Heart right ventricle (tissue), 16 donors: Measurements from ENCODE around the gene MAPK8IP3. TPM values are rescaled to one million over a fixed set of nuclear protein-coding genes. Genes with fewer than 3 reads are reported as not detected.
A peak's percentile ranks its signal among the peaks of the same experiment; 100 is the strongest.
"Not testable (repeated sequence)": the region's sequence is repeated elsewhere in the genome, so short reads cannot be mapped to it uniquely, and the experiment has no call there.

Experiments used
- ATAC-seq, 8 donors: fragments of 200-7000 bp; cut with Tn5 transposase; one replicate each; pipeline ENCODE4 v1.9.1; 2020; ENCODE audit warnings: mild to moderate bottlenecking in 8 of 8, moderate library complexity in 8 of 8, moderate number of reproducible peaks in 1 of 8
- DNase-seq, 2 donors: peaks; one replicate each; pipeline ENCODE4 v3.0.0-alpha.2; 2020
- H3K27ac ChIP-seq, 10 donors: fragments of 200-600 bp; sonication (generic) in 2 of 10; one replicate each; pipeline versions ENCODE4 v1.5.0 to v1.8.0; 2020 to 2022; ENCODE audit warnings: mild to moderate bottlenecking in 3 of 10
- H3K27me3 ChIP-seq, 7 donors: fragments of 200-600 bp; one replicate each; pipeline ENCODE4 v1.8.0; 2021 to 2022; ENCODE audit warnings: mild to moderate bottlenecking in 2 of 7
- H3K36me3 ChIP-seq, 9 donors: fragments of 200-600 bp; sonication (generic) in 1 of 9; one replicate each; pipeline versions ENCODE4 v1.5.0 to v1.8.0; 2020 to 2022; ENCODE audit warnings: mild to moderate bottlenecking in 2 of 9
- H3K4me1 ChIP-seq, 9 donors: fragments of 200-600 bp; sonication (generic) in 1 of 9; one replicate each; pipeline versions ENCODE4 v1.5.0 to v1.8.0; 2020 to 2022; ENCODE audit warnings: mild to moderate bottlenecking in 4 of 9
- H3K4me3 ChIP-seq, 10 donors: fragments of 200-600 bp; sonication (generic) in 2 of 10; one replicate each; pipeline versions ENCODE4 v1.5.0 to v1.8.0; 2020 to 2022; ENCODE audit warnings: mild to moderate bottlenecking in 7 of 10, moderate library complexity in 2 of 10
- H3K9me3 ChIP-seq, 11 donors: fragments of 200-600 bp in 10 of 11; sonication (generic) in 2 of 11; one replicate each; pipeline versions ENCODE4 v1.5.0 to v1.8.0; 2013 to 2022; ENCODE audit warnings: mild to moderate bottlenecking in 2 of 11, control low read depth in 1 of 11, moderate library complexity in 1 of 11
- CTCF ChIP-seq, 9 donors: fragments of 200-600 bp; sonication (generic) in 2 of 9; IDR thresholded peaks; one replicate each; pipeline versions ENCODE4 v1.5.0 to v1.8.0; 2021 to 2022; ENCODE audit warnings: antibody characterized with exemption in 9 of 9, mild to moderate bottlenecking in 5 of 9, moderate library complexity in 1 of 9
- WGBS, 2 donors: extraction: QIAGEN DNeasy Blood & Tissue Kit; methylation state at CpG; one replicate each; pipeline ENCODE4 v1.1.7; 2013; ENCODE audit warnings: inconsistent platforms in 1 of 2; 5-methylcytosine and 5-hydroxymethylcytosine counted together
- intact Hi-C, 10 donors: fragments of 100-400 bp; cut with DNase I; formaldehyde crosslinking; loops; one replicate each; pipeline versions ENCODE4 v1.11.1 to v1.14.2; 2022
- polyA plus RNA-seq, 2 donors: library from polyadenylated mRNA; stranded (reverse); fragments of 200-250 nt; gene quantifications; one replicate each; pipeline ENCODE4 v1.2.3, GENCODE V29; 2013
- total RNA-seq, 10 donors: library from RNA; stranded (reverse); fragmentation: NEBNext Ultra II Directional in 3 of 10; extraction: Animal tissue kit (Norgen Biotek cat#: 25700) in 3 of 10; gene quantifications; one replicate each; pipeline versions ENCODE4 v1.2.1 to v1.2.4, GENCODE V29; 2021 to 2023
- donor health status: Arrhythmogenic right ventricular cardiomyopathy.
- donor health status: ischemic (EF 13 %, LVEDD 7.1; RV severe dilation, severe dysfunction).
- donor health status: healthy with polysubstance abuse.
- donor health status: DM: no; HTN: yes; CAD: no.
- donor health status: DM: no; HTN: no; CAD: no.
- donor health status: ischemic (EF 25% LVEDD 6.9; RV normal size, moderate dysfunction).
- donor health status: ischemic (EF 25% LVEDD 5.7; RV mildly dilated, moderate dysfunction).
- donor health status: healthy.
- donor health status: DM: yes; HTN: yes; CAD: no.
- donor health status: Ischemic cardiomyopathy.
- donor health status: ischemic (EF 35%, LVEDD 5.7; RV mildly dilated, moderate dysfunction).
- donor health status: nonischemic (EF 11% LVEDD 7.7; RV severe dilation, severe dysfunction).
- donor health status: DM: yes; HTN: yes; CAD: no.
- donor health status: PGD.
- donor health status: ischemic (EF 29% LVEDD 5.4; RV normal size, mild dysfunction).
- donor health status: nonischemic (EF 23%, LVEDD 6.1; RV moderate dilation, normal function).

Gene MAPK8IP3
- total and polyA plus RNA-seq, 12 donors = 31.2 to 126 (median 71.7) TPM

DNA sequence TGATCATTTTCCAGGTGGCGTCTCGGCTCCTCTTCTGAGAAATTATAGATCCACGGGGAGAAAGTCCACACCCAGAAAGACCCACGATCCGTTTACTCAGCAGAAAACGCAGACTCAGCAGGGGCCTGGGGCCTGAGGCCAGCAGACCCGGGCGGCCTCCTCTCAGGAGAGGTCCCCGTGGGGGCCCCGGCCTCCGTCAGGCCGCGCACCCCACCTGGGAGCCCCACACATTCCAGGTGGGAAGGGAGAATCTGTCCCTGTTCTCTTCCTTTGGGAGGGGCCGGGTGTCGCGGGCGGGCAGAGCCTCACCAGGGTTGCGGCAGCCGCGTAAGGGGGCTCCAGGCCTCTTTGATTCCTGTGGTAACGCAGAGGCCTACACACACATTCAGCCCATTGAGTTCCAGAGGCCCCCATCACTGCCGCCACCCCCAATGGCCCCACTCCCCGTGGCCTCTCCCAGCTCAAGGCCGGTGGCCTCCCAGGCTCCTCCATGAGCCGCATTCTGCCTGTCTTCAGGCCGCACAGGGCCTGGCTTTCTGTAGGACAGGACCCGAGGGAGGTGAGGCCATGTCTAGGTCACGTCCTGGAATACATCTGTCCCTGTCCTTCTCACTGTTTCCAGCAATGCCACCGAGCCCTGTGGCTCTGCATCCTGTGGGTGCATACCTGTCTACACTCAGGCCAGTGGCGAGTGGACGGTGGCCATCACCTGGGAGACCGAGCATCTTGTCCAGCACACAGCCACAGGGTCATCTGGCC is 89.1 kb downstream of the MAPK8IP3 start:
- Histone ChIP-seq H3K9me3 (peaks cover 0 to 17% (median 0%) of the 10 kb centered on the region in 11 donors), H3K4me1 (no peaks in the 10 kb centered on the region), H3K4me3 (no peak overlapping the region), H3K27me3 (no peaks in the 10 kb centered on the region), H3K27ac (no peak overlapping the region), H3K36me3 (peaks cover 0 to 24% (median 0%) of the 10 kb centered on the region in 9 donors)
- intact Hi-C loops = loop anchor here in 1 of 10 donors (10.0 kb wide), 1 partner anchor 60 kb away; no protein-coding TSS in a partner anchor
- TF ChIP-seq CTCF (IDR thresholded peaks at IDR 0.05) = no peak
- ATAC-seq (no peak), DNase-seq (peak in 1 of 2 donors; percentile 2)
- WGBS, 2 donors = 82 to 85% methylated on average over 31 to 32 of the region's 32 CpGs

- ATAC-seq, H3K27me3 ChIP-seq, H3K4me3 ChIP-seq, H3K27ac ChIP-seq, DNase-seq, H3K4me1 ChIP-seq, H3K36me3 ChIP-seq: not testable (repeated sequence)
- H3K9me3 ChIP-seq = peaks cover 0 to 17% (median 0%) of the 10 kb centered on the region in 11 donors
- intact Hi-C loops = loop anchor here in 1 of 10 donors (10.0 kb wide), 1 partner anchor 64 kb away; no protein-coding TSS in a partner anchor
- WGBS, 2 donors = 83 to 87% methylated on average over 5 of the region's 5 CpGs
Measured at GRCh38 chr16:1799263-1799662, 93.3 kb downstream of the MAPK8IP3 start.

GRCh38 chr16:1800701-1801100 is 94.7 kb downstream of the MAPK8IP3 start:
- Histone ChIP-seq H3K36me3 (peaks cover 0 to 15% (median 0%) of the 10 kb centered on the region in 9 donors), H3K4me1 (no peaks in the 10 kb centered on the region), H3K27me3 (no peaks in the 10 kb centered on the region), H3K4me3 (no peak overlapping the region), H3K9me3 (peaks cover 0 to 17% (median 0%) of the 10 kb centered on the region in 11 donors), H3K27ac (no peak overlapping the region)
- intact Hi-C loops = no loop called here
- TF ChIP-seq CTCF (IDR thresholded peaks at IDR 0.05) = no peak
- 84% methylated on average over 10 of the region's 10 CpGs for WGBS, 2 donors
- DNase-seq (peak in 1 of 2 donors; percentile 2), ATAC-seq (no peak)

DNA sequence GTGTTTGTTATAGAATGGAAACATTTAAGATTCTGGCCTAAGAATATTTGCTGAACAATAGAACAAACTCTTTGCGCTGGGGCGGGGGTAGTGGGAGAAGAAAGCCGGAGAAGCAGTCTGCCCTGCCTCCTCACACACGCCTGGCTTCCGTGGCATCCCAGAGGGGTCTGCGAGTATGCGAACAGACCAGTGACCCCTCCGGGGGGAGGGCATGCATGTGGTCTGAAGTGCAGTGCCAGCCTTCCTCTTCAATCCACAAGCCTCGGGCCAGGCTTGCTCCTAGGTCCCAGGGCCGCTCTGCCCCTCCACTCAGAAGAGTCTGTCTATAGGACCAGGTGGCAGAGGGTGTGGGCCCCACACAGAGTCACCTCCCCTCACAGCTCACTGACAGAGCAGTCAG is 101.6 kb downstream of the MAPK8IP3 start:
- peaks cover 0 to 4% (median 0%) of the 10 kb centered on the region in 11 donors for H3K9me3 ChIP-seq
- DNase-seq = no peak

More for the DNA sequence above, 101.6 kb downstream of the MAPK8IP3 start:
- 88 to 92% methylated on average over 10 of the region's 10 CpGs for WGBS, 2 donors
- no peak for ATAC-seq
- intact Hi-C loops = no loop called here
- H3K4me1 ChIP-seq = no peaks in the 10 kb centered on the region
- no peaks in the 10 kb centered on the region for H3K27me3 ChIP-seq
- H3K36me3 ChIP-seq = peaks cover 0 to 75% (median 18%) of the 10 kb centered on the region in 9 donors
- no peak overlapping the region for H3K27ac ChIP-seq
- H3K4me3 ChIP-seq = no peak overlapping the region
- TF ChIP-seq CTCF (IDR thresholded peaks at IDR 0.05) = no peak
